GM19467 (cell line): ENCODE data around the gene ISOC1.
A peak's percentile ranks its signal among the peaks of the same experiment; 100 is the strongest.

Experiments used
- ATAC-seq: cut with Tn5 transposase; IDR thresholded peaks from one replicate; pipeline ENCODE4 v1.9.1; 2021; ENCODE audit warnings: mild to moderate bottlenecking, moderate library complexity; ENCODE audit not compliant: unreplicated experiment

Gene ISOC1

DNA sequence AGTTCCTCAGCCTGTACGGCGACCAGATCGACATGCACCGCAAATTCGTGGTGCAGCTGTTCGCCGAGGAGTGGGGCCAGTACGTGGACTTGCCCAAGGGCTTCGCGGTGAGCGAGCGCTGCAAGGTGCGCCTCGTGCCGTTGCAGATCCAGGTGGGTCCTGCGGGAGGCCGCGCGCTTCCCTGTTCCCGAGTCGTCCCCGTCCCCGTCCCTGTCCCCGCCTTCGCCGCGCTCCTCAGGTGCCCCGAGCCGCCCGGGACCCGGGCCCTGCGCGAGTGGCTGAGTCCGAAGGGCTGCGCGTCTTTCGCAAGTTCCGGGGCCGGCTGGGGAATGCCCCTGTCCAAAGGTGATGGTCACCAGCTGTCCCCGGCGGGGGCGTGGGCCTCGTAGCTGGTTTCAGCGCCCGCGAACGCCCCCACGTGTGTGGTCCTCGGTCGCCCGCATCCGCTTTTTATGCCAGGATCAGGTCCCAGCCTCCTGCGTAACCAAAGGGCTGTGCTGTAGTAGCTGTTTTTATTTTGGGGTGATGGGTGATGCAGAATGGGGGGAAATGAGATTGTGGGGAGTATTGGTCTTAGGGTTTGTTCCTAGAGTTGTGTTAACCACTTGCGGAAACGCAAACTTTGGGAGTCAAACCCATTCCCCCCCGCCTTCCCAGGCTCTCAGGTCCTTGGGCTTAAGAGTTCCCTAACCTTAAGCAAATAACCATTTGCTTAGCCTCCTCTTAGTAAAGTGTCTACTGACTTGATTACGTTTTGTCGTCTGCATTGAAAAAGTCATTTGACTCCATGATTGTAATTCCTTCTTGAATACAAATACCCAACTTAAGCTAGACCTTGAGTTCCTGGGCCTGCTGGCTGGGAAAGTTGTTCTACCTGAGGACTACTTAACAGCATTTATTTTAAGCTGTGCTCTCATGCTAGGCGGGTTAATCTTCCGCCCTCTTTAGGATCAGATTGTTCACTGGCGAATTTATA, 663 bp downstream of the ISOC1 start:
- peak; percentile 43 for ATAC-seq

DNA sequence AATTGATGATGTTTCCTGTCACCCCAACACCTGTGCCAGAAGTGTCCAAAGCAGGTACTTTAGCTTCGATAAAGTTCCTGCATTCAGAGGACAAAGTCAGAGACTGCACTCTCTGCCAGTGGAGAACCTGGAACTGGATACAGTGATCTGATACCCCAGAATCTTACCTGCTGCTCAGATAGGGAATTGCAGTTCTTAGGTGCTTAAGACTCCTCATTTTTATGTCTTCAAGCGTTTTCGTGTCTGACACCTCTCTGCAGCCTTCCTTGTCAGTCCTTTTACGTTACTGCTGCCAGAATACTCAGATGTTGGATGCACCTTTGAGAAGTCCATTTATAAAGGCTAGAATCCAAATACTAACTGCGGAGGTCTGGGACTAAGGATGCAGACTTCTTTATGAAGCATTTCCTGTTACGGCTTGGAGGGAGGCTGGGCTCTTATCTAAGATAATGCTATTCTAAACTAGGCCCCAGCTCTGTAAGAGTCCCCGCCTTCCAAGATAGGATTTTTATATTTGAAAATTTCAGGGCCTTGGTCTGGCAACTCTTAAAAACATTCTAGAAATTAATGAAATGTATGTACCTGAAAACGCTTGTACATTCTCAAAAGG, 1.9 kb downstream of the ISOC1 start:
- no peak for ATAC-seq

DNA sequence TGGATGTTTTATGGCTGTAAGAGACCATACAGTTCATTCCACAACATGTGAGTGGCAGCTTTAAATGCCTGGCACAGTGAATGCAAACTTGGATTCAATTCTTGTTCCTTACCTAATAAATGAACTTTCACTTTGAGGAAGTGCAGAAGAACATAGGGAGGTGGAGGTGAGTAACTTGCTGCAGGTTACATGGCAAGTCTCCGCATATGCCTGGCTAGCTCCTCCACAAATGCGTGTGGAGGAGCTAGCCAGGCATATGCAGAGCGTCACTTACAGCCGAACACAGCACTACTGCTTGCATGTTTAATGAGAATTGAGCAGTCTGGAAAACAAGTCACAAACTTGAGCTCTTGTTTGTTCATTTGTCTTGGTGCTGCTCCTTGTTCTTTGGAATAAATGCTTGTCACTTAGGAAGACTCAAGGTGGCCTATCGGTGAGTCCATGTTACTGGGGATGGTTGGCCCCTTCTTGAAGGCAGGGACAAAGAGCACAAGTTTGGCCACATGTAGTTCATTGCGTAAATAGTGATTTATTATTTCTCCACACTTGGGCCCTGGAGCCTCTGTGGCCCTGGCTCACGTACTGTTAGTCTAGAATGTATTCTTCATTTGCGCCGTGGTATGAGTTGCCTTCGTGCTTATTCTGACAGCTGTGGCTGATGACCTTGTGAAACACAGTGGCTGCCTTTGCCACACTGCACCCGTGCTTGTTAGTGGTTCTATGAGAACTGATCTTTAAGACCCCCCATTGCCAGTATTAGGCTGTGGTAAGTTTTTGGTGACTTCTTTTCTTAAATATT, 3.1 kb downstream of the ISOC1 start:
- no peak for ATAC-seq

DNA sequence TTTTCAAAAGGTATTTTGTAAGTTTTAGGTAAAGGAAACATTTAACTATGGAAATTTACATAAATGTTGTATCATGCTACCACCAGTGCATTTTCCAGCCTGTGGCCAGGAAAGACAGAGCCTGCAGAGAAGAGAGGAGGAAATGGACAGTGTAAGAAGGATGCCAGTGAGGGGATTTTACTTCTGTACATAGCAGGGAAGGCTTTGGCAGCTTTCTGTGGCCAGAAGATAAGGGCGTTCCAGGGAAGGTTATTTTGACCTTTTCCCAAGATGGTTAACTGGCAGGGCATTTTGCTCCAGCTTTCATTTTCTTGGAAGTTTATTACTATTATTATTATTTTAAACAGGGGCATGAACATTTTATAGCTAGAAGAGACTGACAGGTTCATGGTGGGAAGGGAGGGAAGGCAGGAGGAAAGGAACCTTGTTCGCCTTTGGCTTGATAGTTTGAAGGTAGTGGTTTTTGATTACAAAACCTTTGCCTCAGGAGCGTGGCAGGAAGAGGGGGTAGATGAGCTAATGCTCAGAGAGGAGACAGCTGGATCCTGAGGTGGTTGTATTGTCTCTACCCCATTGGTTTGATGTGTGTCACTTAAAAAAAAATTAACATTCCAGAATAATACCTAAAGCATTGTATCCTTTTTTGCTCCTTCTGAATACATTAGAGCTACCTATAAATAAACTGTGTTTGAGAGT, 4.1 kb downstream of the ISOC1 start:
- no peak for ATAC-seq

DNA sequence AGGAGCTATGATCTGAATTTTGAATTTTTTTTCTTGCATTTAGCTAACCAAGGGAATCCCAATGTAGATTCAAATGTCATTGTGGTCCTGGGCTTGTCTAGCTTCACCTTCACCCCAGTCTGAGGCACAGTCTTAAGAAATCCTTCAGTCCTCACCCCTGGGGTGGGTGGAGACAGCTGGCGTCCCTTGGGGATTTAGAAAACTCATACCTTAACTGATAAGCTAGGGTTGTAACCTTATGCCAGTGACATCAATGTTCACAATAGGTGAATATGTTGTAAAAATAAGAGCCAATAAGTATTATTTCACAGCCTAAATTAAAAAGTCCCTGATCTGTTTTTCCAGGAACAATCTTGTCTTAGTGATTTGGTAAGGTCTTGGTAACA, 4.6 kb downstream of the ISOC1 start:
- ATAC-seq: no peak

DNA sequence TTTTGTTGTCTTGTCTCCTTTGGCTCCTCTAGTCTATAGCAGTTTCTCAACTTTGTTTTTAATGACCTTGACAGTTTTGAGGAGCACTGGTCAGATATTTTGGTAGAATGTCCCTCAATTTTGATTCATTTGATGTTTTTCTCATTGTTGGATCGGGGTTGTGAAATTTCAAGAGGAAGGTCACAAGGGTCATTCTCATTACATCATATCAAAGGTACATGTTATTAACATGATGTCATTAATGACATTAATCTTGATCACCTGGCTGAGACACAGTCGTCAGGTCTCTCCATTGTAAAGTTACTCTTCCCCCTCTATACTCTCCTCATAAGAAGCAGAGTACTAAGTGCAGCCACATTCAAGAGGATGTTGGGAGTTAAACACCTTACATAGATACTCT, 7.2 kb downstream of the ISOC1 start:
- no peak for ATAC-seq

DNA sequence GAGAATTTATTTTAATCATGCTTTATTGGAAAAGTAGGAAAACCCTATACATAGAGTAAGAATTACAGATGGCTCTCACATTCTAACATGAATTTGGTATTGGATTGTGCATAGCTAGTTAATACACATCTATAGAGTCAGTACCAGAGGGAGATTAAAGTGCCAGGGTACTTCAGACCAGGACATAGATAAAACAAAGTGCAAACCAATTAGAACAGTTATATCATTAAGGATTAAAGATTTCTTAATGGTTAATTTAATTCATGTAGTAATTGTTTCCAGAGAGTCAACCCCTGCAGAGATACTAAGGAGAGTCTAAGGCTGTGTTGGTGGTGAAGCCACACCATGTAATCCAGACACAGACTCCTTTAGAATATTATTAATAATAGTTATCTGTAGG, 8.8 kb downstream of the ISOC1 start:
- ATAC-seq: no peak

DNA sequence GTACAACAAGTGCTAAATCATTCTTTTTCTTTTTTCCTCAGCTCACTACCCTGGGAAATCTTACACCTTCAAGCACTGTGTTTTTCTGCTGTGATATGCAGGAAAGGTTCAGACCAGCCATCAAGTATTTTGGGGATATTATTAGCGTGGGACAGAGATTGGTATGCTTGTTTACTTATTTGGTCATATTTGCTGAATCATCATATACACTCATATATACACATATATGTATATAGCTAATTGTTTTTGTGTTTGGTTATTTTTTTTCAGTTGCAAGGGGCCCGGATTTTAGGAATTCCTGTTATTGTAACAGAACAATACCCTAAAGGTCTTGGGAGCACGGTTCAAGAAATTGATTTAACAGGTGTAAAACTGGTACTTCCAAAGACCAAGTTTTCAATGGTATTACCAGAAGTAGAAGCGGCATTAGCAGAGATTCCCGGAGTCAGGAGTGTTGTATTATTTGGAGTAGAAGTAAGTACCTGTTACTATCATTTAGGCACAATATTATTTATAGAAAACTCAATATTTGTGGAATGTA, 10.4 kb downstream of the ISOC1 start:
- ATAC-seq: no peak

DNA sequence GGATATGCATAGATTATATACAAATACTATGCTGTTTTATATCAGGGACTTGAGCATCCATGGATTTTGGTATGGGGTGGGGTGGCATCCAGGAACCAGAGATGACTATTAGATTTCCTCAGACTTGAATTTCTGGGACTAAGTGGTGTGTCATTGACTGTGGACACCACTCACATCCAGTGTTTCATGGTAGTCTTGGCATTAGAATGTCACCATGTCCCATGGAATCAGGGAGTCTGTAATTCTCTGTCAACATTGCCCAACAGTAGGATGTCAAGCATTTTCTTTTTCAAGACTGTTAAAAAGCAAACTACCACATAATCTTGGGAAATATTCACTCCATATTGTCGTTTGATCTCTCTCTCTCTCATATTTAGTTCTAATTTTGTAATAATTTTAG, 13.1 kb downstream of the ISOC1 start:
- ATAC-seq: no peak

DNA sequence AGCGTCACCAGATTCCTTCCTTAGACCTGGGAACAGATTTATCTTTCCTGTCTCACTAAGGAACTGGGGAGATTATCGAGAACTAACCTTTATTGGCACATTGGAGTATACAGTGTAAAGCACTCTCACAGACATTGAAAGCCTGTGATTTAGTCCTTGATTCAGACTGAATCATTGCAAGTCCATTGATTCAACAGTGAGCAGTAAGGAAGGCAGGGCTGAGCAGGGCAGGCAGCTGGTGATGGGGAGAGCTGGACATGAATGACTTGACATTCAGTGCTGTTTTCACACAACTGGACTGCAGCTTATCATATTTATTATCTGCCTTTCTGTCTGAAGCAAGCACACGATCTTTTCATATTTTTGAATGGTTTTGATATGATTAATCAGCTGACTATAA, 16.2 kb downstream of the ISOC1 start:
- ATAC-seq: no peak

DNA sequence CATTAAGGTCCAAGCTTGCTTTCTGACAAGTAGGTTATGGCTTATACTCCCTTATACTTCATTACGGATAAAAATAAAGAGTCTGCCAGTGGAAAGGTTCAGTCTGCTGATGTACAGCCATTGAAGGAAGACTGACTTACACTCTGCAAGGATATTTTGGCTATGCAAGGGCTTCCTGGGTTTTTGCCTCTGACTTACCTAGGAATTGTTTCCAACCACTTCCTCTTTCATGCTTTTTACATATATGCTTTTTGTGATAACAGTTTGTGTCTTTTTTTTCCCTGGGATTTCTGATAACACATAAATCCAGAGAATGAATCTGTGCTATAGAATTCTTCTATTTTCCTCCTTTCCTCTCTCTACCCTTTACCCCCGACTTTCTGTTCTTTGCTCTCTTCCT, 16.8 kb downstream of the ISOC1 start:
- ATAC-seq: no peak

DNA sequence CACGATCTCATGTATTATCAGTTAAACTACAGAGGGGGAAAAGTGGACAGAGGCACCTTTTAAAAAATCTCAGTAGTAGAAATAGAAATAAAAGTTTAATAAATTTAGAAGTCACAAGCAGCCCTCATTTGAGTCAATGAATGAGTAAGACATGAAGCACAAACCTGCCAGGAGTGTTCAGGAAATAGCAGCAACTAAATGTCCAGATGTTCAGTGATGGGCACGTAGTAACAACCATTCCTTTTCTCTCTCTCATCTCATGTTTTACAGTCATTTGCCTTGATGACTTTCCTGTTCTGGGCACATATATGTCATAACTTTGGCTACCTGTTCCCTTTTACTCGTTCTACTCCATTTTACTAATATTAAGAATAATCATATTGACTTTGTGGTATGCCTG, 17.7 kb downstream of the ISOC1 start:
- no peak for ATAC-seq

DNA sequence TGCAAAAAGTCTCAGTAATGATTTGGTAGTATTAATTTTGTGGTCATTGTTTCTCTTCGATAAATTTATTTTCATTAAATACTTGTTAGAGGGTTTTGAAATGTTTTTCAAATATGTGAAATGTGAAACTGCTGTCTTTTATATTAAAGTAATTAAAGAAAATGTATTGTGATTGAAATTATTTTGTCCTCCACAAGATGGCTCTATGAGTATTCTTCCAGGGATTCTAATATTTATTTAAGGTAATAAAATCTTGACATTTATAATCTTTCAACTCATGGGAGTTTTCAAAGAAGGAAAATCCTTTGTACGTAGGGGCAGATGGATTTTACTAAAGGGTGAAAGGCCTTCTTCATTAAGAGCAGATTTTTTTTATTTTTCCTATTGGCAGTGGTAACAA, 19.3 kb downstream of the ISOC1 start:
- no peak for ATAC-seq

DNA sequence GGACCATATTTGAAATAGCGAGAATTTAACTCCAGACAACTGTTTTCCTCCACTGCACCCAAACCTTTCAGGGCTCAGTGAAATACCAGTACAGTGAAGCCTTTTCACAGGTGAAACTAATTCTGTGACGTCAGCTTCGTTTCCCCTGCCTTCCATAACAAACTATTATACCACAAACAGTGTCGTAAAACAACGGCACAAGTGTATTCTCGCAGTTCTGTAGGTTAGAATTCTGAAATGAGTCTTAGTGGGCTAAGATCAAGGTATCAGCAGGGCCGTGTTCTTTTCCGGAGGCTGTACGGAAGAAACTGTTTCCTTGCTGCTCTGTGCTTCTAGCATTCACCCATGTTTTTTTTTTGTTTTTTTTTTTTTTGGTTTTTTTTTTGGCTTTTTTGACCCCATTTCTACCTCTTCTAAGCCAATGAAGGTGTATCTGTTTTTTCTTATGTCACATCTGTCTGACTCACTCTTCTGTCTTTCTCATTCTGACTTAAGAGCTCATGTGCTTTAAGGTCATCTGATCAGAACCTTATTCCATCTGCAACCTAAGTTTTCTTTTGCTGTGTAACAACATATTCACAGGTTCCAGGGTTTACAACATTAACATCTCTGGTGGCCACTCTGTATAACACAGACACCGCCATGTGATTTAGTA, 20.1 kb downstream of the ISOC1 start:
- no peak for ATAC-seq

DNA sequence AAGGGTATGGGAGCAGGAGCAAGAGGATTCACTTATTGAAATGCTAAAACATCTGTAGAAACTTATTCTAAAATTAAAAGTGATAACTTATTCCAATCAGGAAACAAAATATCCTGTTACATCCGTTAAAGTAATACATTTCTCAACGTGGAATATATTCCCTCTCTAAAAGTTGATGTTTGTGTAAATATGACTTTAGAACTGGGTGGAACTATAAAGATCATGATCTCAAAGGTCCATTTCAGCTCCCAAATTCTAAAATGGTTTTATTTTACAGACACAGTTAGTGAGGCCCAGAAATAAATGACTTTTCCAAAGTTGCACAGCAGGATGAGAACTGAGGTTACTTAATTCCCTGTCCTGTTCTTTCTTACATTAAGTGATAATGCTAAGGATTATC, 21.1 kb downstream of the ISOC1 start:
- no peak for ATAC-seq

DNA sequence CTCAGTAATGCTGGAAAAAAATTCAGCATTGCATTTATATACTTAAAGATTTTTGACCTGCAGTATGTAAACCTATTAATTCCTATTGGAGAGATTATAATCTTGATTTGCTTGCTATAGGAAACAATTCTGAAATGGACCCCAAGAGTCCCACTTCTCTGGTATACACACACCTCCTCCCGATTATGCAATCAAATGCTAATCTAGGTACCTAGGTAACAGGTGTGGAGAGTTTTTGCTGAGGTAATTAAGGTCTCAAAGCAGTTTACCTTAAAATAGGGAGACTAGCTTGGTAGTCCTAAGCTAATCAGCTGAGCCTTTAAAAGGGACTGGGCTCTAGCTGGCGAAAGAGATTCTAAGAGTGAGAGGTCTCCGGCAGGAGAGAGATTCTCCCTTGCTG, 22.2 kb downstream of the ISOC1 start:
- ATAC-seq: no peak

DNA sequence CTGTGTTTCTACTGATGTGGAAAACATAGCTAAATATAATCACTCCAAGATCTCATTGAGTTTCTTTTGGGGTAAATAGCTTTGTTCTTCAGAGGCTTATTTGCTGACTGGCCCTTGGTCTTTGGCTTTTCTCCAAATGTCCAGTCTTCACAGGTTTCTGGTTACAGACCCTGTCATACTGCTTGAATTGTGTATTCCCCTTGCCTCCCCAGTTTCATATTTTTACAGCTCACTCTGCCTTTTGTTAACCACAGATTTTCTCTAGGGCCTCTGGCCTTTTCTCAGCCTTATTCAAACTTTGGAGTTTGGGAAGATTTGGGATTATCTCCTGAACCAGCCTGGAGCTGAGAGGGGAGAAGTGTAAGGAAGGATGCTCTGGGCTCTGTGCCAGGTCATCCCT, 23.9 kb downstream of the ISOC1 start:
- ATAC-seq: no peak

DNA sequence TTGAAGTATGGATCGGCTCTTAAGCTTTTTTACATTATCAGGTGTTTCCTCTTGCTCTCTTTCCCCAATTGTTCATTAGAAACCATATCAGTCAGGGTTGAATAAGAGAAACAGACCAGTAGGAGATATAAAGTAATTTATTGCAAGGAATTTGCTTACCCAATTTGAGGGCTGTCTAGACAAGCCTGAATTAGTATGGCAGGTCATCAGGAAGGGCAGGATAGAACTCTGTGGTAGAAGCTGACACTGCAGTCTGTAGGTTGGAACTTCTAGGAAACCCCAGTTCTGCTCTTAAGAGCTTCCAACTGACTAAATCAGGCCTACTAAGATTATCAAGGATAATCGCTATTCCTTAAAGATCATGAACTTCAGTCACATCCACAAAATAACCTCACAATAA, 24.3 kb downstream of the ISOC1 start:
- no peak for ATAC-seq

DNA sequence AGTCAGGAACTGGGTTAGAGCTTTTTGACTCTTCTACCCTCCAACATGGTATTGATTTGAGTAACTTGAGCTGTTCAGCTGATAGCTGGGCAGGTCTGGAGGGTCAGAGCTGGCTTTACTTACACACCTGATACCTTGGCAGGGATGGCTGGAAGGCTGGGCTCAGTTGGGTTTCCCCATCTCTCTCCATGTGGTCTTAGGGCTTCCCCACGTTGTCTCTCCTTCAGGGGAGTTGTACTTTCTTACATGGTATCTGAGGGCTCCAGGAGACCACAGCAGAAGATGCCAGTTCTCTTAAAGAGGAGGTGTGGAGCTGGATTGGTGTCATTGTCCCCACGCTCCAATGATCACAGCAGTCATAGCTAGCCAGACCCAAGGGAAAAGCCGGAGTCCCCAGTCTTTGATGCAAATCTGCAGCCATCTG, 25.6 kb downstream of the ISOC1 start:
- ATAC-seq: peak; percentile 46

DNA sequence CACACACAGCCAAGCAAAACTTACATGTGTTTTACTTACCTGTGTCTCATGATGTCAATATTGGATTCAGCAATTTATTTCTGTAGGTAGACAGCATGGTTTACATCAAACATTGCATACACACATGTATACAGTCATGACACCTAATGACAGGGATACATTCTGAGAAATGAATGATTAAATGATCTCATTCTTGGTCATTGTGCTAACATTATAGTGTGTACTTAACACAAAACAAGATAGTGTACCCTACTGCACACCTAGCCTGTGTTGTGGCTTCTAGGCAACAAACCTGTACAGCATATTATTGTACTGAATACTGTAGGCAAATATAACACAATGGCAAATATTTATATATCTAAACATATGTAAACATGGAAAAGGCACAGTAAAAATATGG, 28.0 kb downstream of the ISOC1 start:
- ATAC-seq: no peak
